ENCODE measurements around the gene PPP2R2C. TPM values are rescaled to one million over a fixed set of nuclear protein-coding genes. Genes with fewer than 3 reads are reported as not detected.

Gene PPP2R2C
- total RNA-seq, 1 donor = under 0.01 TPM

DNA sequence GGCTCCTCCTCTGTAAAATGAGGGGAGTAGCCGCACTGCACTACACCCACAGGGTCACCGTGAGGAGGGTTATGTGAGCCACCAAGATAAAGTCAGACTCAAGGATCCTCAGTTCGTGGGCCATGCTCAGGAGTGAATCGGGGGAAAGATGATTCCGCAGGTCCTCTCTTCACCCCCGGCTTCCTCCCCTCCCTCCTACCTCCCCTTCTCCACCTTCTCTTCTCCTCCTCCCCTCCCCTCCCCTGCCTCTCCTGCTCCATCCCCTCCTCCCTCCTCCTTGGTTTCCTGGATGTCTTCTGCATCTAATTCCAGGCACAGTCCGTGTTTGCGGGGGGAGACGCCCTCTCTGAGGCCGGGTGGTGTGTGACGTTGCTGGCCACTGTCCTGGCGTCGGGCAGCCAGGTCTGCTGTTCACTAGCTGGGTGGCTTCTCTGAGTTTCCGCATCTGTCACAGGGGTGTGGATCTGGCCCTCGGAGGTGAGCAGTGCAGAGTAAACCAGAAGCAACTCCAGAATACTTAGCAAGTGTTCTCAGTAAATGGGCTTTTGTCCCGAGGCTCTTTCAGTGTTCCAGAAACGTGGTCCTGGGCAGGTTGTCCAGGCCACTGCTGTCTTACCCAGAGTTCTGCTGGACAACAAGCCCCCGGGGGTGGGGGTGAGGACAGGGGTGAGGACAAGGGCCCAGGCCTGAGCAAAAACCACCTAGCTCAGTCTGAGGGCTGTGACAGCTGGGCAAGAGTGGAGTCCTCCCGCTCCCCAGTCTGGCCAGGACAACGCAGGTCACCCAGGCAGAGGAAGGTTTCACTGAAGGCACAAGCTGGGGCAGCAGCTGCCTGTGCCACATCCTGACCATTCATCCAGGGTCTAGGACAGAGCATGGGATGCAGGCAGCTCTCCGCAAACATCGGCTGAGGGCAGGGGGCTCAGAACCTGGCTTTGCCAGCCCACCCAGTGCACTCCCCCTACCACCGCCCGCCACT, 92.4 kb downstream of the PPP2R2C start:
- peak; percentile 80 for DNase-seq (ENCODE audit: insufficient read length, low spot score, missing footprints)

DNA sequence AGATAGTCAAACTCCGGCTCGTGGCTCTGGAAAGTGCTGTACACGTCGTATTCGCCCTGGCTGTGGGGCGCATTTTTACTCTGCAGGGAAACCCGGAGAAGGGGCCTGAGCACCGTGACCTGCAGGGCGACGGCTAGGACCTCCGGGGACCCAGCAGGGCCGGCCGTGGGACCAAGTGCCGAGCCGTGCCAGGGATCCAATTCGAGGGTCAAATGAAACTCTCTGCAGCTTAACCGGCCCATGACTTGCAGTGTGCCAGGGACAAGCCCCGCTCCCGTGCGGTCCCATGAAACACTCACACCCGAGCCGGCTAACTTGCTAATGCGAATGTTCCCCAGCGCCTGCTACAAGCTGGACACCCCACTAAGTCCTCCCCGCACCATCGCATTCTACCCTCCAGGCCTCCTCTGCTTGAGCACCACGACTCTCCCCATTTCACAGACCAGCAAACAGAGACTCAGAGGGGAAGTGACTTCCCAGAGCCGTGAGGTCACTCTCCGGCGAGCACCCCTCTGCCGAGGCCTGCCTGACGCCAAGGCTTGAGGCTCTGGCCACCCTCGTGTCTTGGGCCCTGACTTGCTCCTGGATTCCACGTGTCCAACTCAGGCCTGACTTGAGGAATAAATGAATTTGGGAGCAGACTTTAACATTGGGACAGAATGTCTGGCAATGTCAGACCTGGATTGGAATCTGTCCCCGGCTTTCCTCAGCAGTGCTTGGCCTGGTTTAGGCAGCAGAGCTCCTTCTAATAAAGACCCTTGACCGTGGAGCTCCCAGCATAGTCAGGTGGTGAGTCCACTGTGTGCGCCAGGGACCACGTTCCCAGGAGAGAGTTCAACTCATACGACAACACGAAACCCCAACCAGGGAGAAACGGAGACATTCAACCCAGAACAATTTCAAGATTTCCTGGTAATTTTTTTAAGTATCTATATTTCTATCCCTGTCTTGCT, 93.6 kb downstream of the PPP2R2C start:
- Histone ChIP-seq H3K79me2 (ENCODE audit: insufficient read depth, low read length) (no peaks in the 10 kb centered on the region), H3K4me3 (ENCODE audit: insufficient read depth, low read length) (no peak overlapping the region), H3K36me3 (ENCODE audit: insufficient read depth, low read length) (no peaks in the 10 kb centered on the region), H3K4me2 (ENCODE audit: insufficient read depth, low read length) (no peak overlapping the region), H3K4me1 (ENCODE audit: insufficient read depth, low read length) (no peaks in the 10 kb centered on the region), H2AFZ (ENCODE audit: low read length) (no peak overlapping the region), H3K27me3 (ENCODE audit: insufficient read depth, low read length) (peaks cover 4% of the 10 kb centered on the region), H3K27ac (ENCODE audit: low read depth, low read length) (no peak overlapping the region), H3K9me3 (ENCODE audit: low read depth, low read length) (no peaks in the 10 kb centered on the region), H4K20me1 (ENCODE audit: insufficient read depth, low read length) (no peaks in the 10 kb centered on the region)
- TF ChIP-seq, protein P1, sequence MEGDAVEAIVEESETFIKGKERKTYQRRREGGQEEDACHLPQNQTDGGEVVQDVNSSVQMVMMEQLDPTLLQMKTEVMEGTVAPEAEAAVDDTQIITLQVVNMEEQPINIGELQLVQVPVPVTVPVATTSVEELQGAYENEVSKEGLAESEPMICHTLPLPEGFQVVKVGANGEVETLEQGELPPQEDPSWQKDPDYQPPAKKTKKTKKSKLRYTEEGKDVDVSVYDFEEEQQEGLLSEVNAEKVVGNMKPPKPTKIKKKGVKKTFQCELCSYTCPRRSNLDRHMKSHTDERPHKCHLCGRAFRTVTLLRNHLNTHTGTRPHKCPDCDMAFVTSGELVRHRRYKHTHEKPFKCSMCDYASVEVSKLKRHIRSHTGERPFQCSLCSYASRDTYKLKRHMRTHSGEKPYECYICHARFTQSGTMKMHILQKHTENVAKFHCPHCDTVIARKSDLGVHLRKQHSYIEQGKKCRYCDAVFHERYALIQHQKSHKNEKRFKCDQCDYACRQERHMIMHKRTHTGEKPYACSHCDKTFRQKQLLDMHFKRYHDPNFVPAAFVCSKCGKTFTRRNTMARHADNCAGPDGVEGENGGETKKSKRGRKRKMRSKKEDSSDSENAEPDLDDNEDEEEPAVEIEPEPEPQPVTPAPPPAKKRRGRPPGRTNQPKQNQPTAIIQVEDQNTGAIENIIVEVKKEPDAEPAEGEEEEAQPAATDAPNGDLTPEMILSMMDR (IDR thresholded peaks at IDR 0.05; ENCODE audit: extremely low read depth, low read depth, low read length) = no peak
- peak; percentile 72 for DNase-seq (ENCODE audit: insufficient read length, low spot score, missing footprints)

More for the DNA sequence above, 92.4 kb downstream of the PPP2R2C start:
- no peak overlapping the region for H3K4me3 ChIP-seq (ENCODE audit: insufficient read depth, low read length)
- TF ChIP-seq, protein P1 (IDR thresholded peaks at IDR 0.05; ENCODE audit: extremely low read depth, low read depth, low read length) = no peak
- no peaks in the 10 kb centered on the region for H4K20me1 ChIP-seq (ENCODE audit: insufficient read depth, low read length)
- no peaks in the 10 kb centered on the region for H3K4me1 ChIP-seq (ENCODE audit: insufficient read depth, low read length)
- H3K79me2 ChIP-seq (ENCODE audit: insufficient read depth, low read length) = no peaks in the 10 kb centered on the region
- H2AFZ ChIP-seq (ENCODE audit: low read length) = no peak overlapping the region
- H3K36me3 ChIP-seq (ENCODE audit: insufficient read depth, low read length) = no peaks in the 10 kb centered on the region
- H3K27me3 ChIP-seq (ENCODE audit: insufficient read depth, low read length) = peaks cover 8% of the 10 kb centered on the region
- H3K27ac ChIP-seq (ENCODE audit: low read depth, low read length) = no peak overlapping the region
- no peak overlapping the region for H3K4me2 ChIP-seq (ENCODE audit: insufficient read depth, low read length)
- H3K9me3 ChIP-seq (ENCODE audit: low read depth, low read length) = no peaks in the 10 kb centered on the region

DNA sequence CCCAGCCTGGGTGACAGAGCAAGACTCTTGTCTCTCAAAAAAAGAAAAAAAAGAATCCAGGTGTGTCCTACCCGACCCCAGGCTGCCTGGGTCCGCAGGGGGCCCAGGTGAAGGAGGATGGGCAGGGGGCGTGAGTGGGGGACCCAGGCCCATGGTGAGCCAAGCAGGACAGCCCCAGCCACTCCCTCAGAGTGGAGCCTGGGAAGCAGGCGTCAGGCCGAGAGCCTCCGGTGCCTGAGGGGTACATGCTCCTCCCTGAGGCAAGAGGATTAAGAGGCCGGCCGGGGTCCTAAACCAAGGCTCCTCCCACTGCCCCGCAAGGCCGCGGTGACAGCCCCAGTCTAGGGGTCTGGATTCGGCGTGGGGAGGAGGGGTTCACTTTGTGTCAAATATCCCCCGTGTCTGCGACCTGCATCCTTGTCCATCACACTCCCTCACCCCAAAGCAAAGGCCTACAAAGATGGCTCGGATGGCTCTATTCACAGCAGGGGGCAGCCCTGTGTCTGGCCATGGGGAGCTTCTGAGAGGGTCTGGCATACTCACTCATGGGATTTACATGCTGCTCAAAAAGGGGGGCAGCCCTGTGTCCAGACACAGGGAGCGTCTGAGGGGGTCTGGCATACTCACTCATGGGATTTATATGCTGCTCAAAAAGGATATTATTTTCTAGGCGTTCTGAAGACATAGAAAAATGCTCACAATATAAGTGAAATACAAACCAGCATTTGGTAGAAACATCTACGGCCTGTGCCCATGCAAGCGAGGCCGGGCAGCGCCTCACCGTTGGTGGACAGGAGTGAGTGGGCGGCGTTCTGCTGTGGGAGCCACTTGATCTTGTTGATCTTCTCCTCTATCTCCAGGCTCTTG, 94.6 kb downstream of the PPP2R2C start:
- Histone ChIP-seq H3K27ac (ENCODE audit: low read depth, low read length) (no peak overlapping the region), H3K27me3 (ENCODE audit: insufficient read depth, low read length) (peaks cover 4% of the 10 kb centered on the region), H3K4me1 (ENCODE audit: insufficient read depth, low read length) (no peaks in the 10 kb centered on the region), H3K9me3 (ENCODE audit: low read depth, low read length) (no peaks in the 10 kb centered on the region), H4K20me1 (ENCODE audit: insufficient read depth, low read length) (no peaks in the 10 kb centered on the region), H3K79me2 (ENCODE audit: insufficient read depth, low read length) (no peaks in the 10 kb centered on the region), H3K4me2 (ENCODE audit: insufficient read depth, low read length) (no peak overlapping the region), H2AFZ (ENCODE audit: low read length) (no peak overlapping the region), H3K36me3 (ENCODE audit: insufficient read depth, low read length) (no peaks in the 10 kb centered on the region), H3K4me3 (ENCODE audit: insufficient read depth, low read length) (no peak overlapping the region)
- TF ChIP-seq, protein P1 (IDR thresholded peaks at IDR 0.05; ENCODE audit: extremely low read depth, low read depth, low read length) = no peak
- DNase-seq (ENCODE audit: insufficient read length, low spot score, missing footprints) = peak; percentile 83

All from osteoblast (primary cell).